Osteoblast (primary cell): ENCODE measurements around the gene GBX1. TPM values are rescaled to one million over a fixed set of nuclear protein-coding genes. Genes with fewer than 3 reads are reported as not detected.

Experiments used
- DNase-seq: peaks from one replicate; pipeline ENCODE4 v3.0.0; 2011; ENCODE audit warnings: low spot score, mixed read lengths; ENCODE audit not compliant: insufficient read length; ENCODE audit errors: missing footprints
- H2AFZ ChIP-seq: 2 replicates; pipeline ENCODE4 v1.6.0; 2011; ENCODE audit warnings: mild to moderate bottlenecking, low read length
- H3K27ac ChIP-seq: 2 replicates; pipeline ENCODE4 v1.5.1; 2011; ENCODE audit warnings: mild to moderate bottlenecking, low read depth, low read length, moderate library complexity
- H3K27me3 ChIP-seq: 2 replicates; pipeline ENCODE4 v1.6.0; 2012; ENCODE audit warnings: mild to moderate bottlenecking, control low read depth, inconsistent platforms, low read length, moderate library complexity; ENCODE audit not compliant: insufficient read depth
- H3K36me3 ChIP-seq: 2 replicates; pipeline ENCODE4 v1.5.1; 2011; ENCODE audit warnings: mild to moderate bottlenecking, low read length, control low read depth, moderate library complexity; ENCODE audit not compliant: insufficient read depth
- H3K4me1 ChIP-seq: 2 replicates; pipeline ENCODE4 v1.5.1; 2011; ENCODE audit warnings: mild to moderate bottlenecking, low read length, control low read depth, moderate library complexity; ENCODE audit not compliant: insufficient read depth
- H3K4me2 ChIP-seq: 2 replicates; pipeline ENCODE4 v1.6.0; 2011; ENCODE audit warnings: mild to moderate bottlenecking, low read length; ENCODE audit not compliant: insufficient read depth
- H3K4me3 ChIP-seq: fragments of 200-600 bp; sonication (generic); 3 replicates; pipeline ENCODE4 v1.5.1; 2012; ENCODE audit warnings: mild to moderate bottlenecking, low read length, inconsistent platforms; ENCODE audit not compliant: insufficient read depth
- H3K79me2 ChIP-seq: 2 replicates; pipeline ENCODE4 v1.6.0; 2012; ENCODE audit warnings: mild to moderate bottlenecking, low read length, control low read depth, inconsistent platforms; ENCODE audit not compliant: insufficient read depth
- H3K9me3 ChIP-seq: 2 replicates; pipeline ENCODE4 v1.5.1; 2011; ENCODE audit warnings: low read depth, low read length, control low read depth
- H4K20me1 ChIP-seq: 2 replicates; pipeline ENCODE4 v1.6.0; 2012; ENCODE audit warnings: mild to moderate bottlenecking, low read length, control low read depth; ENCODE audit not compliant: insufficient read depth
- CTCF ChIP-seq: IDR thresholded peaks from 2 replicates; pipeline ENCODE4 v1.5.1; 2011; ENCODE audit warnings: mild to moderate bottlenecking, low read depth, low read length, moderate library complexity; ENCODE audit errors: extremely low read depth
- total RNA-seq: library from RNA; depleted of rRNA; stranded (reverse); fragments of >200 nt; gene quantifications from 2 replicates; pipeline ENCODE4 v1.2.3, GENCODE V29; 2012

The GBX1 gene
- total RNA-seq, 1 donor: not detected

- H3K79me2 ChIP-seq: peaks cover 12% of the 10 kb centered on the region
- no peak overlapping the region for H3K4me2 ChIP-seq
- H3K4me3 ChIP-seq: no peak overlapping the region
- no peaks in the 10 kb centered on the region for H3K27me3 ChIP-seq
- no peak overlapping the region for H3K27ac ChIP-seq
- H3K4me1 ChIP-seq: no peaks in the 10 kb centered on the region
- peaks cover 34% of the 10 kb centered on the region for H4K20me1 ChIP-seq
- no peaks in the 10 kb centered on the region for H3K9me3 ChIP-seq
- no peak overlapping the region for H2AFZ ChIP-seq
- H3K36me3 ChIP-seq: peaks cover 22% of the 10 kb centered on the region
- DNase-seq: peak; percentile 94
- TF ChIP-seq CTCF: no peak
These were observed 45.9 kb downstream of the GBX1 start for GRCh38 chr7:151121380-151122170.

GRCh38 chr7:151120896-151121295 is 46.6 kb downstream of the GBX1 start:
- peaks cover 19% of the 10 kb centered on the region for H3K79me2 ChIP-seq
- no peaks in the 10 kb centered on the region for H3K4me1 ChIP-seq
- H3K27me3 ChIP-seq: no peaks in the 10 kb centered on the region
- H4K20me1 ChIP-seq: peaks cover 41% of the 10 kb centered on the region
- H3K27ac ChIP-seq: no peak overlapping the region
- H2AFZ ChIP-seq: no peak overlapping the region
- no peak for DNase-seq
- no peak overlapping the region for H3K4me3 ChIP-seq
- no peaks in the 10 kb centered on the region for H3K9me3 ChIP-seq
- no peak overlapping the region for H3K4me2 ChIP-seq
- peaks cover 22% of the 10 kb centered on the region for H3K36me3 ChIP-seq
- no peak for TF ChIP-seq CTCF

- no peaks in the 10 kb centered on the region for H3K27me3 ChIP-seq
- no peak overlapping the region for H3K4me3 ChIP-seq
- no peaks in the 10 kb centered on the region for H3K4me1 ChIP-seq
- peaks cover 37% of the 10 kb centered on the region for H4K20me1 ChIP-seq
- no peak for TF ChIP-seq CTCF
- no peak overlapping the region for H3K4me2 ChIP-seq
- H3K9me3 ChIP-seq: no peaks in the 10 kb centered on the region
- no peak for DNase-seq
- no peak overlapping the region for H2AFZ ChIP-seq
- H3K36me3 ChIP-seq: peaks cover 22% of the 10 kb centered on the region
- peaks cover 23% of the 10 kb centered on the region for H3K79me2 ChIP-seq
- no peak overlapping the region for H3K27ac ChIP-seq
These were observed 47.6 kb downstream of the GBX1 start for GRCh38 chr7:151119902-151120301.

- peak; percentile 71 for DNase-seq
- TF ChIP-seq CTCF: no peak
- peaks cover 33% of the 10 kb centered on the region for H4K20me1 ChIP-seq
- no peak overlapping the region for H3K27ac ChIP-seq
- no peak overlapping the region for H2AFZ ChIP-seq
- H3K4me1 ChIP-seq: peaks cover 4% of the 10 kb centered on the region
- H3K79me2 ChIP-seq: peaks cover 23% of the 10 kb centered on the region
- peaks cover 15% of the 10 kb centered on the region for H3K36me3 ChIP-seq
- no peaks in the 10 kb centered on the region for H3K9me3 ChIP-seq
- no peak overlapping the region for H3K4me2 ChIP-seq
- H3K4me3 ChIP-seq: no peak overlapping the region
- no peaks in the 10 kb centered on the region for H3K27me3 ChIP-seq
These were observed 48.5 kb downstream of the GBX1 start for GRCh38 chr7:151119055-151119415.
